Hepatocyte (in vitro differentiated cells): ENCODE measurements around the gene IRF1. TPM values are rescaled to one million over a fixed set of nuclear protein-coding genes. Genes with fewer than 3 reads are reported as not detected.
"Not testable (repeated sequence)": the region's sequence is repeated elsewhere in the genome, so short reads cannot be mapped to it uniquely, and the experiment has no call there.

Source experiments
- DNase-seq: peaks from one replicate; pipeline ENCODE4 v3.0.0-alpha.2; 2016; ENCODE audit warnings: low spot score
- H2AFZ ChIP-seq: fragments of 200-600 bp; sonication (generic); 2 replicates; pipeline ENCODE4 v1.6.0; 2016; ENCODE audit warnings: antibody characterized with exemption, mild to moderate bottlenecking
- H3K27ac ChIP-seq: fragments of 200-600 bp; sonication (generic); 2 replicates; pipeline ENCODE4 v1.5.1; 2016; ENCODE audit warnings: mild to moderate bottlenecking
- H3K27me3 ChIP-seq: fragments of 200-600 bp; sonication (generic); 2 replicates; pipeline ENCODE4 v1.6.1; 2016
- H3K36me3 ChIP-seq: fragments of 200-600 bp; sonication (generic); replicated peaks from 2 replicates; pipeline ENCODE4 v1.5.1; 2016; ENCODE audit warnings: low read depth; ENCODE audit not compliant: insufficient read depth
- H3K4me1 ChIP-seq: fragments of 200-600 bp; sonication (generic); 2 replicates; pipeline ENCODE4 v1.5.1; 2016; ENCODE audit warnings: mild to moderate bottlenecking, moderate library complexity; ENCODE audit not compliant: insufficient read depth
- H3K4me2 ChIP-seq: fragments of 200-600 bp; sonication (generic); 2 replicates; pipeline ENCODE4 v1.6.0; 2016
- H3K4me3 ChIP-seq: fragments of 200-600 bp; sonication (generic); 2 replicates; pipeline ENCODE4 v1.5.1; 2016; ENCODE audit warnings: mild to moderate bottlenecking
- H3K79me2 ChIP-seq: fragments of 200-600 bp; sonication (generic); 2 replicates; pipeline ENCODE4 v1.6.0; 2017; ENCODE audit warnings: mild to moderate bottlenecking
- H3K9me2 ChIP-seq: fragments of 200-600 bp; sonication (generic); replicated peaks from 2 replicates; pipeline ENCODE4 v1.6.0; 2017; ENCODE audit warnings: mild to moderate bottlenecking; ENCODE audit not compliant: insufficient read depth
- H3K9me3 ChIP-seq: fragments of 200-600 bp; sonication (generic); 2 replicates; pipeline ENCODE4 v1.5.1; 2016; ENCODE audit warnings: low read depth, mild to moderate bottlenecking
- H4K20me1 ChIP-seq: fragments of 200-600 bp; sonication (generic); 2 replicates; pipeline ENCODE4 v1.6.0; 2016; ENCODE audit warnings: mild to moderate bottlenecking; ENCODE audit not compliant: insufficient read depth, poor library complexity, severe bottlenecking
- EZH2 ChIP-seq: fragments of 200-600 bp; sonication (generic); IDR thresholded peaks from 2 replicates; pipeline ENCODE4 v1.6.1; 2016; ENCODE audit warnings: antibody characterized with exemption, mild to moderate bottlenecking, borderline replicate concordance
- EZH2phosphoT487 ChIP-seq: fragments of 200-600 bp; sonication (generic); IDR thresholded peaks from one replicate; pipeline ENCODE4 v1.6.1; 2018; ENCODE audit warnings: antibody characterized with exemption, mild to moderate bottlenecking, low read depth, moderate library complexity; ENCODE audit not compliant: unreplicated experiment, severe bottlenecking
- WGBS: methylation state at CpG from one replicate; pipeline ENCODE4 v1.1.6; 2016; ENCODE audit warnings: low lambda C conversion rate; ENCODE audit errors: missing lambda C conversion rate; 5-methylcytosine and 5-hydroxymethylcytosine counted together
- polyA plus RNA-seq: library from polyadenylated mRNA; unstranded; fragments of >200 nt; fragmentation: Nextera tagmentation; extraction: Ambion mirVana; gene quantifications from 2 replicates; pipeline ENCODE4 v1.2.1, GENCODE V29; 2016
- total RNA-seq: library from RNA; depleted of rRNA; stranded (reverse); fragments of >200 nt; gene quantifications from 2 replicates; pipeline ENCODE4 v1.2.3, GENCODE V29; 2014
- TF ChIP-seq, protein P1 (sequence below): fragments of 200-600 bp; sonication (generic); IDR thresholded peaks from 2 replicates; pipeline ENCODE4 v1.5.1; 2016; ENCODE audit warnings: antibody characterized with exemption, mild to moderate bottlenecking; ENCODE audit not compliant: poor library complexity

The IRF1 gene
- total and polyA plus RNA-seq, 2 experiments from 2014 or later, result 30.9 to 35.8 TPM

- H3K4me3 ChIP-seq, result no peak overlapping the region
- DNase-seq, result peak; percentile 74
These were observed 35.9 kb upstream of the IRF1 start for GRCh38 chr5:132526290-132526973.

DNA sequence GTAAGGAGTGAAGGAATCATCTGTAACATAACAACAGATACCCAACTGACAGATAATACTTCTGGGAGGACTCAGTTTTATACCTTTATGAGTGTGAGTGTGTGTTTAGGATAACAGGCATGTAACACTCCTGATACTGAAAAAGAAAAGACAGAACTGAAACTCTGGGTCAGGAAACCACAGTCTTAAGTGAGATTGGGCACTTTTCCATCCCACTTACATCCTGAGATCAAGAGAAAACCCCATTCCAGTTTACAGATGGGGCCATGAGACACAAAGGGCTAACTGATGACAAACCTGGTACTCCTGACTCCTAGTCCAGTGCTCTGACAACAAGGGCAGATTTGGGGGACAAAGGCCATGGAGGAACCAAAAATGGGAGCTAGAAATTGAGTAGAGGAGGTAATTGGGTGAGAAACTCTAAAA, 34.7 kb upstream of the IRF1 start:
- H3K36me3 ChIP-seq, result no peaks in the 10 kb centered on the region
- no peaks in the 10 kb centered on the region for H3K79me2 ChIP-seq
- H3K4me2 ChIP-seq, result no peak overlapping the region
- H3K9me2 ChIP-seq, result no peaks in the 10 kb centered on the region
- no peaks in the 10 kb centered on the region for H4K20me1 ChIP-seq
- TF ChIP-seq, protein P1, sequence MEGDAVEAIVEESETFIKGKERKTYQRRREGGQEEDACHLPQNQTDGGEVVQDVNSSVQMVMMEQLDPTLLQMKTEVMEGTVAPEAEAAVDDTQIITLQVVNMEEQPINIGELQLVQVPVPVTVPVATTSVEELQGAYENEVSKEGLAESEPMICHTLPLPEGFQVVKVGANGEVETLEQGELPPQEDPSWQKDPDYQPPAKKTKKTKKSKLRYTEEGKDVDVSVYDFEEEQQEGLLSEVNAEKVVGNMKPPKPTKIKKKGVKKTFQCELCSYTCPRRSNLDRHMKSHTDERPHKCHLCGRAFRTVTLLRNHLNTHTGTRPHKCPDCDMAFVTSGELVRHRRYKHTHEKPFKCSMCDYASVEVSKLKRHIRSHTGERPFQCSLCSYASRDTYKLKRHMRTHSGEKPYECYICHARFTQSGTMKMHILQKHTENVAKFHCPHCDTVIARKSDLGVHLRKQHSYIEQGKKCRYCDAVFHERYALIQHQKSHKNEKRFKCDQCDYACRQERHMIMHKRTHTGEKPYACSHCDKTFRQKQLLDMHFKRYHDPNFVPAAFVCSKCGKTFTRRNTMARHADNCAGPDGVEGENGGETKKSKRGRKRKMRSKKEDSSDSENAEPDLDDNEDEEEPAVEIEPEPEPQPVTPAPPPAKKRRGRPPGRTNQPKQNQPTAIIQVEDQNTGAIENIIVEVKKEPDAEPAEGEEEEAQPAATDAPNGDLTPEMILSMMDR, result no peak
- TF ChIP-seq EZH2 (no peak), EZH2phosphoT487 (no peak)
- H2AFZ ChIP-seq, result no peak overlapping the region
- no peaks in the 10 kb centered on the region for H3K27me3 ChIP-seq
- no peaks in the 10 kb centered on the region for H3K9me3 ChIP-seq
- H3K4me3 ChIP-seq, result no peak overlapping the region
- no peak overlapping the region for H3K27ac ChIP-seq
- no peak for DNase-seq
- H3K4me1 ChIP-seq, result no peaks in the 10 kb centered on the region

More at GRCh38 chr5:132526290-132526973, 35.9 kb upstream of the IRF1 start:
- Histone ChIP-seq H3K9me2 (no peaks in the 10 kb centered on the region), H3K4me2 (peak overlapping the region; percentile 71), H3K27me3 (peaks cover under 1% of the 10 kb centered on the region), H3K4me1 (no peaks in the 10 kb centered on the region), H3K27ac (no peak overlapping the region), H3K79me2 (no peaks in the 10 kb centered on the region), H3K9me3 (no peaks in the 10 kb centered on the region), H3K36me3 (no peaks in the 10 kb centered on the region), H4K20me1 (no peaks in the 10 kb centered on the region), H2AFZ (no peak overlapping the region)
- no peak for TF ChIP-seq EZH2phosphoT487
- TF ChIP-seq, protein P1, result peak; percentile 91
- no peak for TF ChIP-seq EZH2
- 40% methylated on average over 11 of the region's 11 CpGs for WGBS

DNA sequence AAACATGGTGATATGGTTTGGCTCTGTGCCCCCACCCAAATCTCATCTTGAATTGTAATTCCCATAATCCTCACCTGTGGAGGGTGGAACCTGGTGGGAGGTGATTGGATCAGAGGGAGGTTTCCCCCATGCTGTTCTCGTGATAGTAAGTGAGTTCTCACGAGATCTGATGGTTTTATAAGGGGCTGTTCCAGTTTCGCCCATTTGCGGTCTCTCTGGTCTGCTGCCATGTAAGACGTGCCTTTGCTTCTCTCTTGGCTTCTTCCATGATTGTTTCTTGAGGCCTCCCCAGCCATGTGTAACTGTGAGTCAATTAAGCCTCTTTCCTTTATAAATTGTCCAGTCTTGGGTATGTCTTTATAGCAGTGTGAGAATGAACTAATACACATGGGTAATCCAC, 34.3 kb upstream of the IRF1 start:
- not testable (repeated sequence) for H3K27me3 ChIP-seq, H3K79me2 ChIP-seq, H4K20me1 ChIP-seq, H3K9me3 ChIP-seq, H3K4me3 ChIP-seq, H3K9me2 ChIP-seq, H2AFZ ChIP-seq, H3K36me3 ChIP-seq, H3K27ac ChIP-seq, H3K4me1 ChIP-seq, H3K4me2 ChIP-seq, DNase-seq
- WGBS, result 90% methylated on average over 5 of the region's 5 CpGs

DNA sequence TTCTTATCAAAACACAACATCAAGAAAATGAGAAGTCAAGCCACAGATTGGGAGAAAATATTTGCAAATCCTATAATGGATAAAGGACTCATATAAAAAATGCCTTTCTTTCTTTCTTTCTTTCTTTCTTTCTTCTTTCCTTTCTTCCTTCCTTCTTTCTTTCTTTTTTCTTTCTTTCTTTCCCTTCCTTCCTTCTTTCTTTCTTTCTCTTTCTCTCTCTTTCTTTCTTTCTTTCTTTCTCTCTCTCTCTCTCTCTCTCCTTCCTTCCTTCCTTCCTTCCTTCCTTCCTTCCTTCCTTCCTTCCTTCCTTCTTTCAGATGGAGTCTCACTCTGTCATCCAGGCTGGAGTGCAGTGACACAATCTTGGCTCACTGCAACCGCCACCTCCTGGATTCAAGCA, 31.5 kb upstream of the IRF1 start:
- H3K27me3 ChIP-seq, H4K20me1 ChIP-seq, H3K4me3 ChIP-seq, H2AFZ ChIP-seq, DNase-seq, H3K27ac ChIP-seq, H3K4me2 ChIP-seq, H3K36me3 ChIP-seq, H3K9me2 ChIP-seq, H3K9me3 ChIP-seq, H3K4me1 ChIP-seq, H3K79me2 ChIP-seq: not testable (repeated sequence)
- WGBS, result 100% methylated on average over 1 of the region's 1 CpG

- not testable (repeated sequence) for H3K9me2 ChIP-seq, H3K36me3 ChIP-seq, H3K4me2 ChIP-seq, H3K27me3 ChIP-seq, H3K4me1 ChIP-seq, H4K20me1 ChIP-seq, H3K9me3 ChIP-seq, H3K4me3 ChIP-seq, DNase-seq, H3K79me2 ChIP-seq, H3K27ac ChIP-seq, H2AFZ ChIP-seq
- WGBS, result 96% methylated on average over 14 of the region's 25 CpGs
These were observed 23.2 kb upstream of the IRF1 start for GRCh38 chr5:132513618-132514336.
